Measurements from ENCODE around the gene EHD4.

Gene EHD4

GRCh38 chr15:42014406-42014805, 42.0 kb upstream of the EHD4 start:
- no peak for TF ChIP-seq CTCF (IDR thresholded peaks at IDR 0.05)
- H3K4me3 Mint-ChIP-seq: no peak overlapping the region
- H3K36me3 Mint-ChIP-seq (ENCODE audit: low read depth): no peaks in the 10 kb centered on the region
- no peak overlapping the region for H3K27ac Mint-ChIP-seq
- H3K9me3 Mint-ChIP-seq: no peaks in the 10 kb centered on the region
- peaks cover 17% of the 10 kb centered on the region for H3K27me3 Mint-ChIP-seq (ENCODE audit: low read depth, poor library complexity)
- peaks cover 10% of the 10 kb centered on the region for H3K4me1 Mint-ChIP-seq
- no peak for DNase-seq

GRCh38 chr15:42012928-42013482, 40.6 kb upstream of the EHD4 start:
- Mint-ChIP-seq H3K9me3 (no peaks in the 10 kb centered on the region), H3K4me1 (peaks cover under 1% of the 10 kb centered on the region), H3K36me3 (ENCODE audit: low read depth) (no peaks in the 10 kb centered on the region), H3K4me3 (no peak overlapping the region), H3K27me3 (ENCODE audit: low read depth, poor library complexity) (peaks cover 19% of the 10 kb centered on the region), H3K27ac (no peak overlapping the region)
- DNase-seq: no peak
- no peak for TF ChIP-seq CTCF (IDR thresholded peaks at IDR 0.05)

GRCh38 chr15:42012241-42012640, 39.9 kb upstream of the EHD4 start:
- TF ChIP-seq CTCF (IDR thresholded peaks at IDR 0.05): no peak
- no peaks in the 10 kb centered on the region for H3K4me1 Mint-ChIP-seq
- peak overlapping the region; percentile 62 for H3K27ac Mint-ChIP-seq
- DNase-seq: no peak
- no peaks in the 10 kb centered on the region for H3K9me3 Mint-ChIP-seq
- no peaks in the 10 kb centered on the region for H3K36me3 Mint-ChIP-seq (ENCODE audit: low read depth)
- no peak overlapping the region for H3K4me3 Mint-ChIP-seq
- H3K27me3 Mint-ChIP-seq (ENCODE audit: low read depth, poor library complexity): peaks cover 22% of the 10 kb centered on the region

- Mint-ChIP-seq H3K4me1 (peaks cover 2% of the 10 kb centered on the region), H3K36me3 (ENCODE audit: low read depth) (no peaks in the 10 kb centered on the region), H3K27ac (no peak overlapping the region), H3K9me3 (no peaks in the 10 kb centered on the region), H3K4me3 (no peak overlapping the region), H3K27me3 (ENCODE audit: low read depth, poor library complexity) (peaks cover 22% of the 10 kb centered on the region)
- DNase-seq: no peak
- no peak for TF ChIP-seq CTCF (IDR thresholded peaks at IDR 0.05)
Observed at GRCh38 chr15:42011074-42011473, 38.7 kb upstream of the EHD4 start.

- no peak for DNase-seq
- no peak for TF ChIP-seq CTCF (IDR thresholded peaks at IDR 0.05)
- Mint-ChIP-seq H3K36me3 (ENCODE audit: low read depth) (no peaks in the 10 kb centered on the region), H3K4me3 (no peak overlapping the region), H3K9me3 (no peaks in the 10 kb centered on the region), H3K4me1 (peaks cover 7% of the 10 kb centered on the region), H3K27me3 (ENCODE audit: low read depth, poor library complexity) (peaks cover 28% of the 10 kb centered on the region), H3K27ac (no peak overlapping the region)
Observed at GRCh38 chr15:42010434-42010833, 38.1 kb upstream of the EHD4 start.

- TF ChIP-seq CTCF (IDR thresholded peaks at IDR 0.05): no peak
- Mint-ChIP-seq H3K27ac (no peak overlapping the region), H3K4me3 (no peak overlapping the region), H3K9me3 (no peaks in the 10 kb centered on the region), H3K4me1 (peaks cover 7% of the 10 kb centered on the region), H3K27me3 (ENCODE audit: low read depth, poor library complexity) (peaks cover 32% of the 10 kb centered on the region), H3K36me3 (ENCODE audit: low read depth) (no peaks in the 10 kb centered on the region)
- DNase-seq: no peak
Observed at GRCh38 chr15:42009474-42009873, 37.1 kb upstream of the EHD4 start.
